D721Med (cell line): ENCODE measurements around the gene CCDC88A.
"Not testable (repeated sequence)": the region's sequence is repeated elsewhere in the genome, so short reads cannot be mapped to it uniquely, and the experiment has no call there.

Experiments used
- DNase-seq: peaks from one replicate; pipeline ENCODE4 v3.0.0; 2011; ENCODE audit warnings: low spot score; ENCODE audit not compliant: insufficient read length
- FAIRE-seq: peaks from 2 replicates; lab custom pipeline; 2011; peaks lifted over from hg19 to GRCh38; lab: Jason Lieb, UNC
- TF ChIP-seq, protein P1 (sequence below): IDR thresholded peaks from 2 replicates; pipeline ENCODE4 v1.5.1; 2012; ENCODE audit warnings: mild to moderate bottlenecking, control low read depth; ENCODE audit not compliant: insufficient read depth; ENCODE audit errors: missing control alignments

The CCDC88A gene

GRCh38 chr2:55452879-55453278 lies 33.2 kb upstream of the CCDC88A start:
- TF ChIP-seq, protein P1, sequence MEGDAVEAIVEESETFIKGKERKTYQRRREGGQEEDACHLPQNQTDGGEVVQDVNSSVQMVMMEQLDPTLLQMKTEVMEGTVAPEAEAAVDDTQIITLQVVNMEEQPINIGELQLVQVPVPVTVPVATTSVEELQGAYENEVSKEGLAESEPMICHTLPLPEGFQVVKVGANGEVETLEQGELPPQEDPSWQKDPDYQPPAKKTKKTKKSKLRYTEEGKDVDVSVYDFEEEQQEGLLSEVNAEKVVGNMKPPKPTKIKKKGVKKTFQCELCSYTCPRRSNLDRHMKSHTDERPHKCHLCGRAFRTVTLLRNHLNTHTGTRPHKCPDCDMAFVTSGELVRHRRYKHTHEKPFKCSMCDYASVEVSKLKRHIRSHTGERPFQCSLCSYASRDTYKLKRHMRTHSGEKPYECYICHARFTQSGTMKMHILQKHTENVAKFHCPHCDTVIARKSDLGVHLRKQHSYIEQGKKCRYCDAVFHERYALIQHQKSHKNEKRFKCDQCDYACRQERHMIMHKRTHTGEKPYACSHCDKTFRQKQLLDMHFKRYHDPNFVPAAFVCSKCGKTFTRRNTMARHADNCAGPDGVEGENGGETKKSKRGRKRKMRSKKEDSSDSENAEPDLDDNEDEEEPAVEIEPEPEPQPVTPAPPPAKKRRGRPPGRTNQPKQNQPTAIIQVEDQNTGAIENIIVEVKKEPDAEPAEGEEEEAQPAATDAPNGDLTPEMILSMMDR: no peak
- DNase-seq (no peak), FAIRE-seq (no peak)

- FAIRE-seq: no peak
- no peak for DNase-seq
- TF ChIP-seq, protein P1: no peak
Measured at GRCh38 chr2:55451699-55452098, 32.0 kb upstream of the CCDC88A start.

- not testable (repeated sequence) for DNase-seq, FAIRE-seq
Measured at GRCh38 chr2:55450014-55450413, 30.4 kb upstream of the CCDC88A start.

- not testable (repeated sequence) for DNase-seq, FAIRE-seq
Measured at GRCh38 chr2:55442045-55442760, 22.5 kb upstream of the CCDC88A start.

GRCh38 chr2:55441280-55441892 lies 21.7 kb upstream of the CCDC88A start:
- TF ChIP-seq, protein P1: no peak
- DNase-seq (no peak), FAIRE-seq (no peak)

DNA sequence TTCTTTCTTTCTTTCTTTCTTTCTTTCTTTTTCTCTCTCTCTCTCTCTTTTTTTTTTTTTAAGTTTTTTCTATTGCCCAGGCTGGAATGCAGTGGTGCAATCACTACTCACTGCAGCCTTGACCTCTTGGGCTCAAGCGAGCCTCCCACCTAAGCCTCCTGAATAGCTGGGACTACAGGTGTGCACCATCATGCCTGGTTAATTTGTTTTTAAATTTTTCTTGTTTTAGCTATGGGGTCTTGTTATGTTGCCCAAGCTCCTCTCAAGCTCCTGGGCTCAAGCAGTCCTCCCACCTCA lies 19.4 kb upstream of the CCDC88A start:
- no peak for FAIRE-seq
- TF ChIP-seq, protein P1: no peak
- DNase-seq: no peak

- no peak for DNase-seq
- FAIRE-seq: no peak
- TF ChIP-seq, protein P1: no peak
Measured at GRCh38 chr2:55438391-55439100, 18.9 kb upstream of the CCDC88A start.
